Prostate gland (tissue), 2 donors: ENCODE results near the gene ANKRD13C.

Experiments
- CTCF ChIP-seq, 4 experiments: fragments of 200-600 bp in 2 of 4; fragments of 450-650 bp in 2 of 4; sonication (generic) in 2 of 4; IDR thresholded peaks; 1 replicate in 3 of 4; 2 replicates in 1 of 4; pipeline ENCODE4 v1.5.1; 2016 to 2019; ENCODE audit warnings: antibody characterized with exemption in 4 of 4, mild to moderate bottlenecking in 2 of 4, moderate library complexity in 2 of 4
- POLR2A ChIP-seq: fragments of 450-650 bp; IDR thresholded peaks from one replicate; pipeline ENCODE4 v1.6.1; 2016; ENCODE audit warnings: antibody characterized with exemption, mild to moderate bottlenecking

GRCh38 chr1:70265946-70266345 is 88.6 kb downstream of the ANKRD13C start:
- TF ChIP-seq CTCF (IDR thresholded peaks at IDR 0.05) (no peak), POLR2A (no peak)
